GM21390 (cell line): ENCODE data around the gene ZNF423.

Experiments used
- ATAC-seq: cut with Tn5 transposase; IDR thresholded peaks from one replicate; pipeline ENCODE4 v1.9.1; 2021; ENCODE audit not compliant: unreplicated experiment

The ZNF423 gene

GRCh38 chr16:49542946-49543630, 312.8 kb downstream of the ZNF423 start:
- no peak for ATAC-seq

GRCh38 chr16:49542391-49542891, 313.5 kb downstream of the ZNF423 start:
- no peak for ATAC-seq

- no peak for ATAC-seq
Observed at GRCh38 chr16:49540836-49541235, 315.1 kb downstream of the ZNF423 start.

- ATAC-seq = no peak
Observed at GRCh38 chr16:49539758-49540157, 316.2 kb downstream of the ZNF423 start.

DNA sequence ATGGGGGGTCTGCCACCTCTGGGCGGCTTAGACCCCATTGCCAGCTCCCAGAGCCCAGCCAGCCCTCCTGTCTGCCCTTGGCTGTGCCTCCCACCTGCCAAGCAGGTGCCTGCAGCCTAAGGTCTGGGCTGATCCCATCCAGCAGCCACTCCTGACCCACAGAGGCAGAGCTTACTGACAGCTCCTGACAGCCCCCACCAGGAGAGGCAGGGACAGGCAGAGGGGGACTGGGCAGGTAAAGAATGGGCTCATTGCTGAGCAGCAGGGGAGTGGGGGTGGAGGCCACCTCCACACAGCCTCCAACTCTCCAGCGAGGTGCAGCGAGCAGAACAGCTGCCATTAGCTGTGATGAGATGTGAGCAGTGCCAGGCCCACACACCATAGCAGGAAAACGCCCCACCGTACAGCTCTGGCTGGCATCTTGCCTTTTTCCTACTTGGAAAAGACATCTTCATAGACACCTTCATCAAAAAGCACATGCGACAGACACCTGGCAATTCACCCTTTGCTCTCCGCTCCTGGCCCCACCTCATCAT, 317.9 kb downstream of the ZNF423 start:
- no peak for ATAC-seq

DNA sequence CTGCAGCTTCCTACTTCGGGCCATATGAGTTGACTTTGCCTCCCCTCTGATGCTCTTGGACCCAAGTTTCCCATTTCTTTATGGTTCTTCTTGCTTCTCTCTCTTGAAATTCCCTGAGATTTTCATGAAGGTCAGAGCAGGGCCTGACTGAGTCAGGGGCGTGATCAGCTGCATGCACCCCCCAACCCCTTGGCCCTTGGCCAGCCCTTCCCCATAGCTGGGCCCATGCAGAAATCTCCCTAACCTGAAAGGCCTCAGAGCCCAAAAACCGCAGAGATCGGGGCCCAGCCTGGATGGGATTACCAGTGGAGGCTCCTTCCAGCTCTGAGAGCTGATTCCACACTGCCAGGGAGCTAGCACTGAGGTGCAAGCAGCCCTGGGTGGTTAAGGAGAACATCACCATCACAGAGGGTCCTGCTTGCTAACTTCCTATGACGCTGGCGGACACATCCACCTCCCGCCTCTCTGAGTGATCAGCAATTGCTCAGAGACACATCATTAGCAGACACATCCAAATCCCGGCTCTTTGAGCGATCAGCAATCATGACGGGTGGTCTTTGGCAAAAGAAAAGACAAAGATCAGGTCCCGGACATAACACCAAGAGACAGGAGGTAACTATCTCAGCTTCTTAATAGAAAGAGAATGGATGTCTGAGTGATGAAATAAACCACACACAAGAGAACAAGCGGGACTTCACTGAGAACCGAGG, 320.9 kb downstream of the ZNF423 start:
- no peak for ATAC-seq

DNA sequence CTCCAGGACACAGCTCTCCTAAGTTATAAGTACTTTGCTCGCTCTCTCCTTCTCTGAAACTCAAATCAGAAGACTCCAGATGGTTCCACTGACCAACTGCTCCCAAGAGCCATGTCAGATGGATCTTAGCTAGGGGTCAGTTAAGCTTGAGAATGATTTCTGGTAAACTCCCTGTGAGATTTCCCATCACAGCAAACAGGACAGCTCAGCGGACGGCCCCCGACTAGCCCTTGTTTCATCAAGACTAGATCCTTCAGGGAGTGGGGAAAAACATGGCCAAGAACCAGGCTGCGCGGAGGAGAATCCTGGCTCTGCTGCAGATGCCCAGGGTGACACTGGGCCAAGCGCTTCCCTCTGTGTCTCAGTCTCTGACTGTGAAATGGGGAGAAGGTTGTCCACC, 322.5 kb downstream of the ZNF423 start:
- no peak for ATAC-seq

DNA sequence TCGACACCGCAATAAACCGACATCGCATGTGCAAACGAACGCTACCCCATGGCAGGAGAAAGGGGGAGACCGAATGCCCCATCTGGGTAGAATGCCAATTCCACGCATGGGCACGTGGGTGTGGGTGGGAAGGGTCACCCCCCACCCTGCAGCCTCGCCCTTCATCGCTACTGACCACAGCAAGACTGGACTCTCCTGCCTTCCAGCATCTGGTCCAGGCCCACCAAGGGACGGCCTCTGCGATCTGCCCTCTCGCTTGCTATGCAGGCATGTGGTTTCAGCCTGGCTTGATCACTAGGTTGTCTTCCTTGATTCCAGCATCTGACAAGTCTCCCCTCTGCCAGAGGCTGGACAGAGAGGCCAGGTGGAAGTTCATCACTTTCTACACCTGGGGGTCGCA, 323.0 kb downstream of the ZNF423 start:
- ATAC-seq = no peak

DNA sequence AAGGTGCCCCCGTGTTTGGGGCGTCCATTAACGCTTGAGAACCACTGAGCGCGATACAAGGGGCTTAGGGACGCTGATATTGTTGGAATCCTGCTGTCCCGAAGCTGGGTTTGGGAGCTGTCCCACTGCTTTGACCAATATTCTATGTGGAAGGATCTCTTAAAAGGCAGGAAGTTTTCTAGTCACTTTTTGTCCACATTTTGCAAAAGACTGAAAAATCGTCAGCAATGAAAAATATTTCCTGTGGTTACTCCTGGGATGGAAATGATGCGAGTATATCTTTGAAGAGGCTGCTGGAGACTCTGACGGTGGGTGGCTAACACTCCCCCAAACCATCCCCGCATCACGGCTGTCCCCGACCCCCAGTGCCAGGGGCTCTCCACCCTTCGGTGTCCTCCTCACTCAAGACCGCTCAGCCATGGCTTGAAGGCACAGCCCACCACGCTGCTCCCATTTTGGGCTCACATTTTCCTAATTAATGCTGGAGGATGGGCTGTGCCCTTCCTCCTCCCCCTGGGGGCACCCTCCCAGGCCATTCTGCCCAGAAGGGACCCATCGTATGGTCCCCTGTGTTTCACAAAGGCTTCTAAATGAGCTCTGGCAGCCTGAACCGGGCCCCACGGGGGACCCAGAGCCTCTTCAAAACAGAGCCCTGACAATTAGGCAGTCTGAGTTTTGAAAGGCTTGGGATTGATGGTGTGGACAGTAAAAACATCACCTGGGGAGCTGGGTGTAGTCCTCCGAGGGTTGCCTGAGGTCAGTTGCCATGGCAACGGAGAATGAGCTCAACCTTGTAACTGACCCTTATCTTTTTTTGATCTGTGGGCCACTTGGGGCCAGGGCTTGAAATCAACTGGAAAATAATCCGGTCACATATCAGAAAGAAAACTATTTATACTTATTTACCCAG, 323.7 kb downstream of the ZNF423 start:
- ATAC-seq = no peak

DNA sequence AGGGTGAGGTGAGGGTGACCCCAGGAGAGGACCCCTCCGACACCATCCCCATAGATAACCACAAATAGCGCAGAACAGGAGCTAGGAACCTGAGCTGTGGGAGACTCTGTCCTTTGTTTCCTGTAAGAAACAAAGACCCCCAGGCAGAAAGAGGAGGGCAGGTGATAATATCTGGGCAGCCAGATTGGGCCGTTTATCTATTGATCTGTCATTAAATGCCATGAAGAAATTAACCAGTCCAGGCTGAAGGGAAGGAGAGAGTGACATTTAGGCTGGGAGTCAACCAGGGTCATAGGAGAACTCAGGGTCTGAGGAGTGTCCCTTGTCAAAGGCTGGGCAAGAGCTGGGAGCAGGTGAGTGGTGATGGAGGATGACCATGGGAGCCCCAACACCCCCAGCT, 324.5 kb downstream of the ZNF423 start:
- ATAC-seq = no peak

- ATAC-seq = no peak
Observed at GRCh38 chr16:49530427-49530970, 325.4 kb downstream of the ZNF423 start.

GRCh38 chr16:49529411-49530045, 326.4 kb downstream of the ZNF423 start:
- ATAC-seq = no peak

DNA sequence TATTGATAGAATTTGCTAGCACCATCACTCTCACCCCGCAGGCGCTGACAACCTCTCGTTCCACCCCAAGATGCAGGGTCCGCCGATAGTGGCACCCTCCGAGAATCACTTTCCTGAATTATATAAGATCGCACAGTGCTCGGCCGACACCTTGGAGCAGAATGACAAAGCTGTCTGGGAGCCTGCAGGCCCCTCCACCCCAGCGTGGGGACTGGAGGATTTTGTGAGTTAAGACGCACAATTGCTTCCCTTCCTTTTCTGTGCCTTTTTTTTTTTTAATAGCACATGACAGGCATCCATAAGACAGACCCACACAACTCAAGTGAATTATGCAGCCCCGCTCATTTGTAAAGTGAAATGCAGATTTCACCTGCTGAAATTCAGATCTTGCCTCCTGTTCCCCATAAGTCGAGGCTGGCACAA, 327.0 kb downstream of the ZNF423 start:
- no peak for ATAC-seq

DNA sequence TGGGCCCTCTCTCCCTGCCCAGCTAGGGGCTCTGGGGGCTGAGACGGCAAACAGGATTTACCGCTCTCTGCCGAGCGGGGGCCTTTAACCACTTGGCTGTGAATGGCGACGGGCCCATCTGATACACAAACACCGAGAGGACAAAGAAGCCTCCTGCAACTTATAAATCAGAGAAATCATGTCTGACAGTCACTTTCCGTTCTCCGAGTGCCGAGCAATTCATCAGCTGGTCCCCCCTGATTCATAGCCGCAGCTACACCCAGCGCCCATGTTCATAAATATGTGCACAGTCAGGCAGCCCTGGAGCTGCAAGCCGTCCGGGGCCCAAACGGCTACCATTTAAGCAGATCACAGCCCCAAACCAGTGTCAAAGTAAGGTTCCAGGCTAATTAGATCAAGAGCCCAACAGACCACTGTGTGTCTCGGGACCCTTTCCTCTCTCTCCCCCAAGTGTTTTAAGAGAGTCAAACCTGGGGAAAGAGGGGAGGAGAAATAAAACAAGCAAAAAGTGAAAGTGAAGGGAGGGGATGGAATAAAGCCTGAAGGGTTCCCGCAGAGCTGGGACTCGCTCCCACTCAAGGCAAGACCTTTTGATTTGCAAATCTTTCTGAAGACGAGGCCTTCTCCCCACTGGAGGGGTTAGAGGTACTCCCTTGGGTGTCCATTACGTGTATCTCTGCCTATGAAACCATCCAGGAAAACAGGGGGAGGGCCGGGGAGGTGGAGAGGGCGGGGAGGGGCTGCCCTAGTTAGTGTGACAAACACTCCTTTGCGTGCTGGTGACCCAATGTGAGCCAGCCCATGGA, 327.6 kb downstream of the ZNF423 start:
- ATAC-seq = no peak

GRCh38 chr16:49527611-49528010, 328.3 kb downstream of the ZNF423 start:
- ATAC-seq = no peak

DNA sequence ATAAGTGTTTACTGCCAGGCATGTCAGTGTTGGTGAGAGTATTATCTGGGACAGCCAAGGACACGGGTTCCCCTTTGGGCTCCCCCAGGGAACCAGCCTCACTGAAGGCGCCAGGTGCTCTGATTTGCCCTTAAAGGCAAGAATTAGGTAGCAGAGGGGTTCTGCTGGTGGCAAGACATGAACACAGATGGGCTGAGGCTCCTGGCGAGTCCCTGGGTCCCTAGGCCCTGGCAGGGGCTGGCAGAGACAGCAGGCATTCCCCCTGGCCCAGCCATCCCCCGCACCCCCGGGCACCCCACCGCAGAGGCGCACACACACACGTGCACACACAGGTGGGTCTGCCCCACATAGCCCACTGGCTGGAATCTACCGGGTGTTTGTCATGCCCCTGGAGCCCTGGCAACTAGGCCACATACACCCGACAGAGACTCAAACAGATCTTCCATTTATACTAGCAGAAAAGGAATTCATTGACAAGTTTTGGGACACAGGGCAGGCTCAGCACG, 329.0 kb downstream of the ZNF423 start:
- ATAC-seq = no peak

DNA sequence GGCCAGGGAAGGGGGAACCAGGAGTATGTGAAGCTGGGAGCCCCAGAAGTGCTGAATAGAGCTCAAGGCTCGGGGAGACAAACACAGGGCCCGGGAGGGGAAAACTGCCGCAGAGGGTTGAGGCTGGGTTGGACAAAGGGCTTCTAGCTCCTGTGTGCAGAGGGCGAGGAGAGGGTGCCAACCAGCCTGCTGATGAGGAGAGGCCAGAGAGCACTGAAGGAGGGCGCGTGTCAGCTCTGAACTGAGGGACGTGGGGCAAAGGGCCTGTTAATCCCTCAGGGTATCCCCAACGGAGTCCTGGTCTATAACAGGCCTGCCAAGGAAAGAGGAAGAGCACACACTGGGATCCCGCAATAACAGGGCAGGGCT, 331.0 kb downstream of the ZNF423 start:
- ATAC-seq = no peak

DNA sequence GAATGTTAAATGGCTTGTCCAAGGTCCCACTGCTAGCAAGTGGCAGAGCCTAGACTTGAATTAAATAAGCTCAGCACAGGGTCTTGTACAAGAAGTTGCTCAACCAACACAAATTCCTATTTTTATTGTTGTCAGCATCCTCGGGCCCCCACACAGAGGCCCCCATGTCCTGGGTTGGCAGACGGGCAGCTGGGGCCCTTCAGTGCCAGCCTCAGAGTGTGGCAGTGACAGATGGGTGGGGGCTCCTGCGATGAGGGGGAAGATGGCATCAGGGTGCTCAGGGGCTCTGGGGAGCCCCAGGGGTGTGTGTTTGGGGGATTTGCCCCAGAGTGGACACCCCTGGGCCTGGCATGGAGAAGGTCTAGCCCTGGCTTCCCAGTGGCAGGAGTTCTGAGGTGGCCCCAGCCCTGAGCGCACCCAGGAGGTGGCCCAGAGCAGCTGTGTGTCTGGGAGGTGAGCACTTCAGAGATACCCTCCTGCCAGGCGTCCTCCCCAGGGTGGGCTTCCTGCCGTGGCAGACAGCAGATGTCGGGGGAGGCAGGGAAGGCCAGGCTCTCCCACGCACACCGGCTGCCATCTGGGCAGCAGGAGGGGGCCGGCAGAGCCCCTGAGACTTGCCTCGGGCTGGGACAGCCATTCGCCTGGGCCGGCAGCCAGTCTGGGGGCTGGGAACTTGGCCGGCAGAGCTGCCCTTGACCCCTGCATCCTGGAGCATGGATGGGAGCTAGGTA, 331.5 kb downstream of the ZNF423 start:
- ATAC-seq = no peak
